GM12878 (cell line): ENCODE results near the gene TBATA.

Source experiments
- BCL3 ChIP-seq: IDR thresholded peaks from 2 replicates; pipeline ENCODE4 v1.6.1; 2011; ENCODE audit warnings: borderline replicate concordance, low read depth, mild to moderate bottlenecking, moderate library complexity, low read length; ENCODE audit not compliant: insufficient read depth, poor library complexity, severe bottlenecking
- EGR1 ChIP-seq, 2 experiments: IDR thresholded peaks; 1 replicate in 1 of 2; 2 replicates in 1 of 2; pipeline ENCODE4 v1.6.1; 2011 to 2012; ENCODE audit warnings: low read depth in 2 of 2, low read length in 2 of 2, borderline replicate concordance in 1 of 2, mild to moderate bottlenecking in 1 of 2, moderate library complexity in 1 of 2
- IRF3 ChIP-seq: fragments of 450-650 bp; IDR thresholded peaks from 2 replicates; pipeline ENCODE4 v1.6.1; 2014; ENCODE audit warnings: mild to moderate bottlenecking
- NFYA ChIP-seq: IDR thresholded peaks from 2 replicates; pipeline ENCODE4 v1.6.1; 2011; ENCODE audit warnings: low read depth, mild to moderate bottlenecking, low read length, improper control_type of control experiment, borderline replicate concordance
- RFX5 ChIP-seq: IDR thresholded peaks from 2 replicates; pipeline ENCODE4 v1.6.1; 2011; ENCODE audit warnings: low read depth, low read length, improper control_type of control experiment
- SMC3 ChIP-seq: IDR thresholded peaks from 2 replicates; pipeline ENCODE4 v1.6.1; 2011; ENCODE audit warnings: low read length, improper control_type of control experiment, borderline replicate concordance
- SP1 ChIP-seq: IDR thresholded peaks from one replicate; pipeline ENCODE4 v1.6.1; 2011; ENCODE audit warnings: low read depth, low read length
- TCF7 ChIP-seq: IDR thresholded peaks from 2 replicates; pipeline ENCODE4 v1.6.1; 2014; ENCODE audit warnings: antibody characterized with exemption, borderline replicate concordance
- TF ChIP-seq, protein P1 (sequence below), 3 experiments: IDR thresholded peaks in 2 of 3; conservative IDR thresholded peaks in 1 of 3; 2 replicates each; pipeline ENCODE4 v1.5.1; 2011; ENCODE audit warnings: low read depth in 3 of 3, low read length in 3 of 3, mild to moderate bottlenecking in 3 of 3, control low read depth in 2 of 3, moderate library complexity in 2 of 3, inconsistent platforms in 1 of 3, mixed read lengths in 1 of 3; ENCODE audit not compliant: control insufficient read depth in 2 of 3, insufficient read depth in 1 of 3; ENCODE audit errors: extremely low read depth in 1 of 3
- TF ChIP-seq, protein P2 (sequence below): IDR thresholded peaks from 2 replicates; pipeline ENCODE4 v1.6.1; 2012; ENCODE audit warnings: low read length, inconsistent platforms

GRCh38 chr10:70814126-70814525 is 28.9 kb upstream of the TBATA start:
- TF ChIP-seq IRF3, result no peak
- TF ChIP-seq RFX5, result no peak
- TF ChIP-seq SMC3, result no peak
- TF ChIP-seq, protein P1, sequence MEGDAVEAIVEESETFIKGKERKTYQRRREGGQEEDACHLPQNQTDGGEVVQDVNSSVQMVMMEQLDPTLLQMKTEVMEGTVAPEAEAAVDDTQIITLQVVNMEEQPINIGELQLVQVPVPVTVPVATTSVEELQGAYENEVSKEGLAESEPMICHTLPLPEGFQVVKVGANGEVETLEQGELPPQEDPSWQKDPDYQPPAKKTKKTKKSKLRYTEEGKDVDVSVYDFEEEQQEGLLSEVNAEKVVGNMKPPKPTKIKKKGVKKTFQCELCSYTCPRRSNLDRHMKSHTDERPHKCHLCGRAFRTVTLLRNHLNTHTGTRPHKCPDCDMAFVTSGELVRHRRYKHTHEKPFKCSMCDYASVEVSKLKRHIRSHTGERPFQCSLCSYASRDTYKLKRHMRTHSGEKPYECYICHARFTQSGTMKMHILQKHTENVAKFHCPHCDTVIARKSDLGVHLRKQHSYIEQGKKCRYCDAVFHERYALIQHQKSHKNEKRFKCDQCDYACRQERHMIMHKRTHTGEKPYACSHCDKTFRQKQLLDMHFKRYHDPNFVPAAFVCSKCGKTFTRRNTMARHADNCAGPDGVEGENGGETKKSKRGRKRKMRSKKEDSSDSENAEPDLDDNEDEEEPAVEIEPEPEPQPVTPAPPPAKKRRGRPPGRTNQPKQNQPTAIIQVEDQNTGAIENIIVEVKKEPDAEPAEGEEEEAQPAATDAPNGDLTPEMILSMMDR (IDR thresholded peaks at IDR 0.05 in 2 of 3, conservative IDR thresholded peaks at IDR 0.05 in 1 of 3; ENCODE audit: control insufficient read depth in 2 of 3, extremely low read depth in 1 of 3, insufficient read depth in 1 of 3, low read depth in 3 of 3, low read length in 3 of 3), result no peak
- TF ChIP-seq EGR1 (IDR thresholded peaks at IDR 0.05; ENCODE audit: borderline replicate concordance in 1 of 2, low read depth in 2 of 2, low read length in 2 of 2), result no peak
- no peak for TF ChIP-seq NFYA
- TF ChIP-seq BCL3, result no peak
- TF ChIP-seq TCF7, result no peak
- TF ChIP-seq, protein P2, sequence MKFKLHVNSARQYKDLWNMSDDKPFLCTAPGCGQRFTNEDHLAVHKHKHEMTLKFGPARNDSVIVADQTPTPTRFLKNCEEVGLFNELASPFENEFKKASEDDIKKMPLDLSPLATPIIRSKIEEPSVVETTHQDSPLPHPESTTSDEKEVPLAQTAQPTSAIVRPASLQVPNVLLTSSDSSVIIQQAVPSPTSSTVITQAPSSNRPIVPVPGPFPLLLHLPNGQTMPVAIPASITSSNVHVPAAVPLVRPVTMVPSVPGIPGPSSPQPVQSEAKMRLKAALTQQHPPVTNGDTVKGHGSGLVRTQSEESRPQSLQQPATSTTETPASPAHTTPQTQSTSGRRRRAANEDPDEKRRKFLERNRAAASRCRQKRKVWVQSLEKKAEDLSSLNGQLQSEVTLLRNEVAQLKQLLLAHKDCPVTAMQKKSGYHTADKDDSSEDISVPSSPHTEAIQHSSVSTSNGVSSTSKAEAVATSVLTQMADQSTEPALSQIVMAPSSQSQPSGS, result no peak
- no peak for TF ChIP-seq SP1
